Suprapubic skin (tissue), 3 donors: Measurements from ENCODE around the gene NLRP13.

Source experiments
- POLR2A ChIP-seq, 2 donors: fragments of 450-650 bp; IDR thresholded peaks; one replicate each; pipeline ENCODE4 v1.6.1; 2017; ENCODE audit warnings: antibody characterized with exemption in 2 of 2, mild to moderate bottlenecking in 2 of 2, moderate library complexity in 2 of 2
- TF ChIP-seq, protein P1 (sequence below), 2 donors: fragments of 200-600 bp in 1 of 2; fragments of 450-650 bp in 1 of 2; sonication (generic) in 1 of 2; IDR thresholded peaks; one replicate each; pipeline ENCODE4 v1.5.1; 2016 to 2019; ENCODE audit warnings: antibody characterized with exemption in 2 of 2, mild to moderate bottlenecking in 1 of 2, moderate library complexity in 1 of 2

DNA sequence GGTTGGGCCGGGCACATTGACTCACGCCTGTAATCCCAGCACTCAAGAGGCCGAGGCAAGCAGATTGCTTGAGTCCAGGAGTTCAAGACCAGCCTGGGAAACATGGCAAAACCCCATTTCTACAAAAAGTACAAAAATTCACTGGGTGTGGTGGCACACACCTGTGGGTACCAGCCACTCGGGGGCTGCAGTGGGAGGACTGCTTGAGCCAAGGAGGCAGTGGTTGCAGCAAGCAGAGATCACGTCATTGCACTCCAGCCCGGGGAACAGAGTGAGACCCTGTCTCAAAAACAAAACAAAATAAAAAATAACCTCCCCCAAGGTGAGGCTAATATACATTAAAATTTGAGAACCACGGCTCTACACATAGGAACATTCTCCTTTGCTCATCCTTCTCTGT lies 24.9 kb downstream of the NLRP13 start:
- TF ChIP-seq, protein P1, sequence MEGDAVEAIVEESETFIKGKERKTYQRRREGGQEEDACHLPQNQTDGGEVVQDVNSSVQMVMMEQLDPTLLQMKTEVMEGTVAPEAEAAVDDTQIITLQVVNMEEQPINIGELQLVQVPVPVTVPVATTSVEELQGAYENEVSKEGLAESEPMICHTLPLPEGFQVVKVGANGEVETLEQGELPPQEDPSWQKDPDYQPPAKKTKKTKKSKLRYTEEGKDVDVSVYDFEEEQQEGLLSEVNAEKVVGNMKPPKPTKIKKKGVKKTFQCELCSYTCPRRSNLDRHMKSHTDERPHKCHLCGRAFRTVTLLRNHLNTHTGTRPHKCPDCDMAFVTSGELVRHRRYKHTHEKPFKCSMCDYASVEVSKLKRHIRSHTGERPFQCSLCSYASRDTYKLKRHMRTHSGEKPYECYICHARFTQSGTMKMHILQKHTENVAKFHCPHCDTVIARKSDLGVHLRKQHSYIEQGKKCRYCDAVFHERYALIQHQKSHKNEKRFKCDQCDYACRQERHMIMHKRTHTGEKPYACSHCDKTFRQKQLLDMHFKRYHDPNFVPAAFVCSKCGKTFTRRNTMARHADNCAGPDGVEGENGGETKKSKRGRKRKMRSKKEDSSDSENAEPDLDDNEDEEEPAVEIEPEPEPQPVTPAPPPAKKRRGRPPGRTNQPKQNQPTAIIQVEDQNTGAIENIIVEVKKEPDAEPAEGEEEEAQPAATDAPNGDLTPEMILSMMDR (IDR thresholded peaks at IDR 0.05) = no peak
- no peak for TF ChIP-seq POLR2A (IDR thresholded peaks at IDR 0.05)
